8988T (cell line): Measurements from ENCODE around the gene TTC24.
"Not testable (repeated sequence)": the region's sequence is repeated elsewhere in the genome, so short reads cannot be mapped to it uniquely, and the experiment has no call there.

Source experiments
- DNase-seq: peaks from one replicate; pipeline ENCODE4 v3.0.0; 2011

Gene TTC24

DNA sequence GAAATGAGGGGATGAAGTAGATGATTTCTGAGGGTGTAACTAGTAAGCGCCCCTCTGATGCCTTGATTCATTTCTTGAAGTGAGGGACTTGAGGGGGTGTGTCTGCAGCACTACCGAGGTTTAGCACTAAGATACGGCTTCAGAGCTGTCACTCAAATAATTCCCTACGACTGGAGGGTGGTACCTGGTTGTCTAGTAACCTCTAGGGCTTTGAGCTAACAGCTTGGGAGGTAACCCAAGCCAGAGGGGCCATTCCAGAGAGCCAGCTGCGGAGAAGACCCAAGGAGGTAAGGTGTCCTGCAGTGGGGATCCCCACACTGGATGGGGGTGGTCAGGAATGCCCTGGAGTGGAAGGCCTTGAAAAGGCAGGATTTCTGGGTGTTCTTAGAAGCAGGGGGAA, at the start of gene TTC24:
TTC24 (plus strand) TSS at position 252 of the 400 bp plus-strand sequence. CDS start 1,642 bp downstream, outside the sequence.
- DNase-seq: no peak

DNA sequence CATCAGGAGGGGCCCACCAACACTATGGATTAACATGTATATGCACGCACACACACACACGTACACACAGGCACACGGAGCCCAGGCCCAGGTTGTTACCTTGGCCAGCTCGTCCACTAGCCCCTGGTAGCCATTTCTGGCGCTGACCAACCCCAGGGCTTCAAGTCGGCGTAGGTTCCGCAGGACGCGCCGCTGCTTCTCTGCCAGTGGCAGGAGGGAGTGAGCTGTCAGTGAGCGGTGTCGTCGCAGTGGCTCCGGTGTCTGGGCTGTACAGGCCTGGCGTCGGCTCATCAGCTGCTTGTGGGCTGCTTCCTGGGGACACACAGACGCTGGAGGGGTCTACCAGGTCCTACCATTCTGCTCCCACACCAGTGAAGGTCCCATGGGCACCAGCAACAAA, 49.5 kb upstream of the TTC24 start:
- no peak for DNase-seq

DNA sequence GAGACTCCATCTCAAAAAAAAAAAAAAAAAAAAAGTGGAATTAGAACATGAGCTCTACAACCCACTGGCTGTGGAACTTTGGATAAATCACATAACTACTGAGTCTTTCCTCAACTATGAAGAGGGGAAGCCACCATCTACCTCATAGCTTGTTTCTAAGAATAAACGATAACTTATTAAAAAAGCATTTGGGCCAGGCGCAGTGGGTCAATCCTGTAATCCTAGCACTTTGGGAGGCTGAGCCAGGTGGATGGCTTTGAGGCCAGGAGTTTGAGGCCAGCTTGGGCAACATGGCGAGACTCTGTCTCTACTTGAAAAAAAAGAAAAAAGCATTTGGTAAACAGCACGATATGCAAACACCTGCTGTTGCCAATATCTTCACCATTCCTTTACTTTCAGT, 47.1 kb upstream of the TTC24 start:
- DNase-seq: no peak

DNA sequence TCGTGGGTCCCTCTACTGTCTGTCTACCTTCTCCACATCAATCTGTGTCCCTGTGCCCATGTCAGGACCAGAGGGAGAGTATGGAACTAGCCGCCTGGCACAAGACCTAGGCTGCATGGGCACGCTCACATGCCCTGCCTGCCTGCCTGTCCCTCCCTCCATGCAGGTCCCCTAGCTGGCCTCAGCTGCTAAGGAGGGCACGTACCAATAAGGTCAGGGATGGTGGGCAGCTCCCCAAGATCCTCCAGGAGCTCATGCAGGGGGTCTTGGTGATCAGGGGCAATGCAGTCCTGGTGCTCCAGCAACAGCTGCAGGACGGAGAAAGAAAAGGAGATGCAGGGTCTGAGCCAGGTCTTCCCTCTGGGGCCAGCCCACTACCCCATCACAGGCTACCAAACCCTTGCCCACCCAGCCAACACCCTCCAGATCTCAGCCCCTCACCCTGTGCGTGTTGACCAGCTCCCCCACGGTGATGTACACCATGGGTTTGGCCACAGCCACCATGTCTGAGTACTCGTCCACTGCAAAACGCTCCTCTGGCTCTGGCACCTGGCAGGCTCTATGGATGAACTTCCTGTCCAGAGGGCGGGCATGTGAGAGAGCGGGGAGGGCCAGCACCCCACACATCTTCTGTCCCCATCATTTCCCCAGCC, 45.8 kb upstream of the TTC24 start:
- DNase-seq: no peak

DNA sequence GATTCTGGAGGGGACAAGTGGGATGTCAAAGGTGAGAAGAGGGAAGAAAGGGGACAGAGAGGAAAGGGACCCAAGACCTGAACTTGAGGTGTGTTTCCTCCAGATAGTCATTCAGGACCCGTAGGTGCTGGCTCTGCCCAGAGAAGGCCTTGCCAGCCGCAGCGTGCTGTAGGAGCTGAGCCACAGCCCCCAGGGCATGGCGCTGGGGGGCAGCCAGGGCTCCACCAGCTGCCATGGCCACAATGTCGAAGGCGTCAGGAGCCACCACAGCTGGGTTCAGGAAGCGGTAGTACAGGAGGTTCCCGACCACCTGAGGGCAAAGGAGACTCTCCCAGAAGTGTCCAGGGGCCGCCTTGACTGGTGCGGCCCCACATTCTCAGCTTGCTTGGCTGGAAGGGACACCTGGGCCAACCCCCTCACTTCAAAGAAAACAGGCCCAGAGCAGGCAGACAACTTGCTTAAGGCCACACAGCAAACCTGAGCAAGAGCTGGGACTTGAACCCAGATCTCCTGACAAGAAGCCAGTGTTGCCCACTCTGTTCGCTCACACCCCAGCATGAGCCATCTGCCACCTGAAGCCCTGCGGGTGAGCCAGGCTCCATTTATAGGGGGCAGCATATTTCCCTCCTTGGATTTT, 45.0 kb upstream of the TTC24 start:
- no peak for DNase-seq

DNA sequence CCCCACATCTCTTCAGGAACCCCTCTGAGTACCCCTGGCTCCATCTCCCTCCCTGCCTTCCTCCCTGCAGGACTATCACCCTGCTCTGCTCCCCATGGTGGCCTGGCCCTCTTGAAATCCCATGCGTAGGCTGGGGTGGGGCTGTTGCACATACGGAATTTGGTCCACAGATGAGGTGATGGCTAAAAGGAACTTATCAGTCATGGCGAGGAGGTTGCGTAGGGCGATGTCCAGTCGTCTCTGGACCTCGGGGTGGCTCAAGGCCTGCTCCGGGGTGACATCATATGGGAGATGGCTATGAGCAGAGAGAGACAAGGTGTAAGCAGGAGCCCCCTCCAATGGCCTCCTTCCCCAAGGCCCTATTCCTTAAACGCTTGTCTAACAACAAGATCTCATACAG, 42.5 kb upstream of the TTC24 start:
- DNase-seq: no peak

DNA sequence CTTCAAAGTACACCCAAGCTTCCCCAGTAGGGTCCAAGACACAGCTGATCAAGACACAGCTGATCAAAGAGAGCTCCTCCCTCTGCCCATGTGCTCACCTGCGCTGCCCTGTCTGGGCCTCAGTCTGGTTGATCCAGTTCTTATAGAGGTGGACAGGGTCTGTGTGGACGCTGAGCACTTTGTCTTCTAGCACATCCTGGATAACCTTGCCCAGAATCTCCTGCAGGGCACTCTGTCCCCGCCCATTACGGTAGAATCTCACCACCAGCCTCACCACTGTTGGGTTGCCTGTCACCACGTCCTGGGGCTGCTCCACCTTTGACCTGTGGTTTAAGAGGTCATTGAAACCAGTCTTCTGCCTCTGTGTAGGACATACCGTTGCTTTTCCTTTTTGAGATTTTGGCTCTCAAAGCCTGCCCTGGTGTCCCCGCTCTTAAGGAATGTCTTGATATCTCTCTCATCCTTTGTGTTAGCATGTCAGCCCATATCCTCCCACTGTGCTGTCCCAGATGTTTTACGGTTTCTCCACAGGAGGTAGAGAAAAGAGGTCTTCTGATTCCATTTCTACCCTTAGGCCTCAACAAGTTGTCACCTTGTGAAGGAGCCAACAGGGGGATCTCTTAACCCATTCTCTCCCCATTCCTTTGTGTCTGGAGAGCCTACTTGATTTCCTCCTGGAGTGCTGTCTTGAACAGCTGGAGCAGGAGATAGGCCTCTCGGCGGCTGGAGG, 40.6 kb upstream of the TTC24 start:
- DNase-seq: no peak

DNA sequence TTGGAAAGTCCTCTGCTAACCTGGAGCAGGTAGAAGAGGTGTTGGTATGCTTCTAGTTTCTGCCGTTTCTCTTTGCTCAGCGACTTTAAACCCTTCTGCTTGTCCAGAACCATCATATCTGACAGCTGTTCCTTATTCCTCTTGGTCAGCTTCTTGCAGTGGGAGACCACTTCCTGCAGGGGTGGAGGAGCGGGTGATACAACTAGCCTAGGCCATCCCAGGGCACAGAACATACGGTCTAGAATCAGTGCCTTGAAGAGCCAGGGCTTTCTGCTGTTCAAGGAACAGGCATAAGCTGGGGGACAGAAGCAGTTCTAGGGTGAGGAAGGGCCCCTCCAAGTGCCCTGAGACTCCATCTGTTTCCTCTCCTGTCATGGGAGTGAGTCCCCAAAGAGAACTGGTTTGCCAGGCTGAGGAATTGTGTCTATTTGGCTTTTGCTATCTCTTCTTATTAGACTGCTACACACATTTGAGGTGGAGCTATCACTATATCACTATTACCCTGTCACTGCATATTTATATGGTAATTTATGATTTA, 39.6 kb upstream of the TTC24 start:
- DNase-seq: no peak

DNA sequence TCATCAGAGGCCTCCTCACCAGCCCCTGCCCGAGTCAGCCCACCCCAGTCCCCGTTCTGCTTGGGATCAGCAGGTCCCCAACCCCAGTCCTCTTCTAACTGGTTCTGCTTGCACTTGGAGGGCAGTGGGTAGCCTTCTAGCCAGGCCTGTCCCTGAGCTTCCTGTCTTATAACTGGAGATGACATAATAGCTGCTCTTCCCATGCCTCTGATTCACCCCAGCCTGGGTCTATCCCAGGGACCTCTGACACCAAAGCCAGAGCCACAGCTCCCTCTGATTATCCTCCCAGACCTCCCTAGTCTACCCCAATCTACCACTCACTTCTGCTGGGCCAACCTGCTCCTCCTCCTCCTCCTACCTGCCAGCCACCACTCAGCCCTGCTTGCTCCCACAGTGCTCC, 38.6 kb upstream of the TTC24 start:
- no peak for DNase-seq

DNA sequence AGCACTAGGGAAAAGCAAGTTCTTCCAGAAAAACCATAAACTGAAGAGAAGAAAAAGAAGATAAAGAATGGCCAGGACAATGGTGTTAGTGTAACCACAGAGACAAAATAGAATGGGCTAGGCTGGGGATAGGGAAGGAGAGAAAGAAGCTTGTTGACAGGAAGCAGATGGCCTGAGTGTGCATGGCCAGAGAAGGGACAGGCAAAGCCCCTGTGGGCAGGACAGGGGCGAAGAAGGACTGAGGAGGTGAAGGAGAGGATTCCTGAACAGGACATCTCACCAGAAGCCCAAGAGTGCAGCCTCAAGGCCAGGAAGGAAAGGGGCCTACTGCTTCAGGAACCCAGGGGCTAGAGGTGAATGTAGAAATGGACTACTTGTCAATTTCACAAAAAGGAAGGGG, 36.5 kb upstream of the TTC24 start:
- no peak for DNase-seq

DNA sequence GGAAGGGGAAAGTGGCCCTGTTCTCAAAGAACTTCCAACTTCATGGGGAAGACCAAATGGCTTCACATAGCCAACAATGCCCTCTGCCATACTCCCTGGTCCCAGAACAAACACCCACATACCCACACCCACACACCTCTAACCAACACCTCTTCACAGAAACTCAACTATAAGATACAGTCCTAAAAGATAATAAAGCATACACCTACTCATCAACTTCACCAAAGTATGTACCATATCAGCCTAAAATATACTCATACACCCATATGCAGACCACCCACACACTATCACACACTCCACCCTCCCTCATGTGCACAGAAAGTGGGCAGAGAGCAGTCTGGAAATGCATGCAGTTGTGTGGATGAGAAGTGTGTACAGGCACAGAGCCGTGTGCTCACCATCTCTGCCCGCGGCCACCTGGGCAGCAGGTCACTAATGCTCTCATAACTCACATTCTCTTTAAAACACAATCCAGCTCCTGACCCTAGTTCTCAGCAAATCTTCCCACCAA, 34.9 kb upstream of the TTC24 start:
- no peak for DNase-seq

DNA sequence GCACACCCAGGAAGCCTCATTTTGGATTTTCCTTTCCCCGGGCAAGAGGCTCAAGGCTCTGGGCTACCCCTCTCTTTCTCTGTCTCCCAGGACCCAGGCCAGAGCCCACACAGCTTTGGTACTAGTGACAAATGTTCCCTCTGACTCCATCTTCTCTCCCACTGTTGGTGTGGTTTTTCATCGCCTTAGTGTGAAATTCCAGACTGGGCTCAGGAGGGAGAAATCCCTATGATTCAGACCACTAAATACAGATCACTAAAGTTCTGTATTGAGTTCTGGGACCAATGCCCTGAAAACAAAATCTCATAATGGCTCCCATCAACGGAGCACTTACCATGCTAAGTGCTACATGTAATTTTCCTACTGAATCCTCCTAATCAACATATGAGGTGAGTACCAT, 33.3 kb upstream of the TTC24 start:
- DNase-seq: no peak

DNA sequence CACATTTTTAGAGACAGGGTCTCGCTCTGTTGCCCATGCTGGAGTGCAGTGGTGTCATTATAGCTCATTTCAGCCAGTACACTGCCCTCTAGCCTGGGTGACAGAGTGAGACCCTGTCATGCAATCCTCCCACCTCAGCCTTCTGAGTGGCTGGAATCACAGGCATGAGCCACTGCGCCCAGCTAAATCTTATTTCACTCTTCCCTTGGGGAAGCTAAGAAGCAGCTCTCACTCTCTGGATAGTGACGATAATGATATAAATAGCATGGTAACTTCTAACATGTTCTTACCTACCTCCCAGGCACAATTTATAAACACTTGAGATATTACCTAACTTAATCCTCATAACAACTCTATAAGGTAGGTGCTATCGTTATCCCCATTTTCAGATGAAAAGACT, 32.1 kb upstream of the TTC24 start:
- DNase-seq: no peak

DNA sequence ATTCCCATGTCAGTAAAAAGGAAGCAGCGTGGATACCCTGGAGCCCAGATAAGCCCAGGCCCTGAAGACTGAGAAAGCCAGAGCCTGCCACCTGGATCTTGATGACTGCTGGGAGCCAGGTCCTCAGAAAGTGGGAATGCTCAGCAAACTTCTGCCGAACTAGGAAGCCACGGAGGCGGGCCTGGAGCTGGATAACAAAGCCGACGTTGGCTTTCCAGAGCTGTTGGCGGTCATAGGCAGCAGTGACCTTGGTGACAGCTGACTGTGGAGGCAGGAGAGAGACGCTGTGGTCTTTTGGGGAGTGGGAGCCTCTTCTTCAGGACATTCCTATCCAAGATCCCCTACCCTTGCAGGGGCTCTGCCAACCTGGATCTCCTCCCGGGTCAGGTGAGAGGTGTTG, 31.5 kb upstream of the TTC24 start:
- DNase-seq: no peak

DNA sequence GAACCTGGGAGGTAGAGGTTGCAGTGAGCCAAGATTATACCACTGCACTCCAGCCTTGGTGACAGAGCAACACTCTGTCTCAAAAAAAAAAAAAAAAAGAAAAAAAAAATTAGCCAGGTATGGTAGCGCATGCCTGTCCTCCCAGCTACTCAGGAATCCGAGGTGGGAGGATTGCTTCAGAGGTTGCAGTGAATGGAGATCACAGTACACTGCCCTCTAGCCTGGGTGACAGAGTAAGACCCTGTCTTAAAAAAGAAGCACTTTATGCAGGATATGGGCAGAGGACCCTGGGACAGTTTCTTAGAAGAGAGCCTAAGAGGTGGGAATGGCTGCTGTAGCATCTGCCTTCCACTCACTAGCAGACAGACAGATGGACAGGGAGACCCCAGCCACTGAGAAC, 30.1 kb upstream of the TTC24 start:
- DNase-seq: no peak

DNA sequence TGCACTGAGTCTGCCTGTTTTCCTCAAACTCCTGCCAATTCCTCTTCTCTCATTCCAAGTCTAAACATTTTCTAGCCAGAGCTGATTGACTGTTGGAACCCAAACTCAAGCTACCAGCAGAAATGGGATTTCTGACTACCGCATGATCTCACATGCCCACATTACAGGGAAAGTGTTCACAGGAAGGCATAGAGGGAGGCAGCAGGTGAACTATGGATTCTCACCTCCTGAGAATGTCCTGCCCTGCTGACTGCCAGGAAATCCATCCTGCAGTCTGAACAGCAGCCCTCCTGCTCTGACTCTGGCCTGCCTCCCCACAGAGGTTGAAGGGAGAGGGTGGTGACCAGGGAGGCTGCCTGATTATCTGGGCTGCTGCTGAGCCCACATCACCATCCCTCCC, 29.7 kb upstream of the TTC24 start:
- DNase-seq: no peak

DNA sequence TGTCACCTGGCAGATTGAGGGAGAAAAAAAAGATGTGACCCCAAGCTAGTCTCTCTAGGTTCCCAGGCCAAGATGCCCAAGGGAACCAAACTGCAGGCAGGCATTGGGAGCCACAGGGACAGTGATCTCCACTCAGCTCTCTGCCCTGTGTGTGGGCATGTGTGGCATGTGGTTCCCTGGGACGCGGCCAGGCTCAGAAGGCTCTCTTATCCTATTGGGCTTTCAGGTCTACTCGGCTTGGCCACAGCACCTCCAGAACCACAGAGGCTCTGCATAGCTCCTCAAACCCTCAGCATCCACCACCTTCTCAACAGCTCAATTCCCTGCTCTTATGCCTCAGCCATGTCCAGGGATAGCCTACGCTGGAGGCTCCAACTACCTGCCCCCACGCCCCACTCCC, 29.2 kb upstream of the TTC24 start:
- no peak for DNase-seq

DNA sequence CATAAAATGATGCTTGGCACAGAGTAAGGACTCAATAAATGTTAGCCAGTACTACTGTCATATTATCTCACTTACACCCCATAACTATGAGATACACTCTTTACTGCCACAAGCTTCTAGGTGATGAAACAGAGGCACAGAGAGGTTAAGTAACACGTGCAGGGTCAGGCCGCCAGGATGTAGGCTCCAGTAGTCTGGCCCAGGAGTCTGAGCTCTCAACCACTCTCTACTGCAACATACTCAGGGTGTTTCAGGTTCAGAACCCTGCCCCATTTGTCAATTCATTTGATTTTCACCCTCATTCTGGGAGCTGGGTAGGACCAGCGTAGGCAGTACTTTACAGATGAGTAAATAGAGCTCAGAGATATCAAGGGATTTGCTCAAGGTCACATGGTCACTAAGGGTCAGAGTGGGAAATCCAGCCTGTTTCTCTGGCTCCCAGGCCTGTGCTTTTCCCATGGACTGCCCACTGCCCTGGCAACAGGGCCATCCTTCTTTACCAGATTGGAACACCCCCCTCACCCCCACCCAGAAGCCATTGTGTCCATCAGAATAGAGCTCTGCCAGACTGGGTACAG, 28.4 kb upstream of the TTC24 start:
- no peak for DNase-seq

DNA sequence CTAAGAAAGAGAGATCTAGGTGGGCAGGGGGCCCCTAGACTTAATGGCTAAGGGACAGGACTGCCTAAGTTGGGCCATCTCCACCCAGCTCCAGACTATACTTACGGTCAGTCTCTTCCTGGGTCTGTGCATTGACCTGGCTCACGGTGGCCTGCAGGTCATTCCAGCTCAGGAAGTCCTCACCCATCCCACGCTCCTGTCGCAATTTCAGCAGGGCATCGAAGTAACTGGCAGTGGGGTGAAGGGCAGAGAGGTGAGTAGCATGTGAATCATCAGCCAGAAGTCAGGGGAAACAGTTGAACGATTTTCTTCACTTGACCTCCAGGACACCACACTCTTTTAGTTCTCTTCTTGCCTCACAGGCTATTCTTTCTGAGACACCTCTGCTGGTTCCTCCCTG, 27.7 kb upstream of the TTC24 start:
- DNase-seq: no peak

DNA sequence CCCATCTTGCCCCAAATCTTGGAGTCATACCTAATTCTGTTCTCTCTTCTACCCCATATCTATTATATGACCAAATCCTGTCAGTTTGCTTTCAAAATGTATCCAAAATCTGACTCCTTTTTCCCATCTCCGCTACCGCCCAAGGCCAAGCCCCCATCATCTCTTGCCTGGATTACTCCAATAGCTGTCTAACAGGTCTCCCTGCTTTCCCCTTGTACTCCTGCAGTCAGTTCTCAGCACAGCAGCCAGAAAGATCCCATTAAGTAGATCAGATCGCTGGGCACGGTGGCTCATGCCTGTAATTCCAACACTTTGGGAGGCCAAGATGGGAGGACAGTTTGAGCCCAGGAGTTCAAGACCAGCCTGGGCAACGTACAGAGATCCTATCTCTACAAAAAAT, 27.0 kb upstream of the TTC24 start:
- DNase-seq: no peak

DNA sequence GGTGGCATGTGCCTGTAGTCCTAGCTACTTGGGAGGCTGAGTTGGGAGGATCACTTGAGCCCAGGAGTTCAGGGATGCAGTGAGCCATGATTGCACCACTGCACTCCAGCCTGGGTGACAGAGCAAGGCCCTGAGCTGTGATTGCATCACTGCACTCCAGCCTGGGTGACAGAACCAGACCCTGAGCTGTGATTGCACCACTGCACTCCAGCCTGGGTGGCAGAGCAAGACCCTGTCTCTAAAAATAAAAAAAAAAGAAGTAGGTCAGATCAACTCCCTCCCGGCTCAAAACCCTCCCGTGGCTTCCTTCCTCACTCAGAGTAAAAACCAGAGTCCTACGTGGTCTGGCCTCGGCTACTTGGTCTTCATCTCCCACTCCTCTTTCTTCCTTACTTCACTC, 26.6 kb upstream of the TTC24 start:
- not testable (repeated sequence) for DNase-seq

DNA sequence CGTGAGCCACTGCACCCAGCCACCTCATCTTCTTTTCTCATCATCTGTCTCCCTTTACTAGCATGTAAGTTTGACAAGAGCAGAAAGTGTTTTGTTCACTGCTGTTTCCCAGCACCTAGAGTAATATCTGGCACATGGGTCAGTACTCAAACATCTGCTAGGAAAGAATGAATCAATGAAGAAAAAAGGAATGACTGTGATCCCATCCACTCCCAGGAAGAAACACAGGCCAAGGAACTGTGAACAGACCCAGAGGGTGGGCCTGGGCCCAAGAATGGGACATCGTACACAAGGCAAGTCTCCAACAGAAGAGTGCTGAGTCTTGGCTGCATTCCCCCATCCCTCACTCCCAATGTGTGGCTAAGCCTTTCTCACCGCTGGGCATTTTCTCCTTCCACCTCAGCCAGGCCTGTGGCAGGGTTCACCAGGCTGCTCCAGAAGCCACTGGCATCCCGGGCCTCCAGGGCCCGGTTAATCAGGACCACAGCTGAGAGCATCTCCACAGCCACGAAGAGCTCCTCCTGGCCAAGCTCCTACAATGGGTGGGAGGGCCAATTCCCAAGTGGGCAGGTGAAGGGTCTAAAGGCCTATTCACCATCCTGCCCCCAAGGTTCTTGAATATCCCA, 25.6 kb upstream of the TTC24 start:
- DNase-seq: no peak

DNA sequence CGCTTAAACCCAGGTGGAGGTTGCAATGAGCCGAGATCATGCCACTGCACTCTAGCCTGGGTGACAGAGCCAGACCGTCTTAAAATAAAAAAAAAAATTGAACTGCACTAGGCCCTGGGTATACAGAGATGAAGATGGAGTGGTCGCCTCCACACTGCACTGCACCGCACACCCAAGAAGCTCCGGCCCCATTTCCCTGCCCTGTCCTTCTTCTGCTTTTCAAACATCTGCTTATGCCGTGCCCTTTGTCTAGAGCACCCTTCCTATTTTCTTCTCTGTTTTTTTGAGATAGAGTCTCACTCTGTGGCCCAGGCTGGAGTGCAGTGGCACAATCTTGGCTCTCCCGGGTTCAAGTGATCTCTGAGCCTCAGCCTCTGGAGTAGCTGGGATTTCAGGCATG, 24.6 kb upstream of the TTC24 start:
- no peak for DNase-seq
